ENCODE measurements around the gene MRPS10. TPM values are rescaled to one million over a fixed set of nuclear protein-coding genes. Genes with fewer than 3 reads are reported as not detected.

The MRPS10 gene
- polyA plus RNA-seq, 1 of the 3 experiments (the other 2 are of a cell fraction): 29.8 TPM

DNA sequence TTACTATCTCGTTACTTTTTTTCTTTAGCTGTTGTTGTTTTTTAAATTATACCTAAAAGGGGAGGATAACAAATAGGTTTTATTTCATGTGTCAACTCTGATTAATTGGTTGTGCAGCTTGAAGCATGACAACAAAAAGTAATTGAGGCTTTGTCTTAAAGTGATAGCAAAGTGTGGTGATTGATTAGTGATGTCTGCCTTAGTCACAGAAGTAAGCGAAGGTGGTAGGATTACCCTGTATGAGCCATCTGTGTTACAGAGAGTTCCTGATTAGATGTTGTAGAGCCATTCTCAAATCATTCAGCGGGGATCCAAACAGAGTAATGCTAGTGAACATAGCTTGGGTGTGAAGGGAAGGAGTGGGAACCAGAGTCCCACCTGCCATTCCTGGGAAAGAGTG is 14.4 kb upstream of the MRPS10 start:
- Histone ChIP-seq H2AFZ (ENCODE audit: low read depth) (no peak overlapping the region), H3K4me2 (no peak overlapping the region), H3K9me3 (no peaks in the 10 kb centered on the region), H4K20me1 (ENCODE audit: insufficient read depth) (no peaks in the 10 kb centered on the region), H3K79me2 (ENCODE audit: insufficient read depth) (no peaks in the 10 kb centered on the region), H3K4me3 (ENCODE audit: low read depth in 2 of 2, low read length in 1 of 2) (no peak overlapping the region), H3K9ac (no peak overlapping the region), H3F3A (replicated peaks; ENCODE audit: insufficient read depth) (peaks cover 3% of the 10 kb centered on the region), H3K27me3 (ENCODE audit: insufficient read depth) (no peaks in the 10 kb centered on the region), H3K4me1 (ENCODE audit: control insufficient read depth in 1 of 2, insufficient read depth in 2 of 2, low read depth in 1 of 2, low read length in 1 of 2) (peaks cover 2 to 6% of the 10 kb centered on the region in 2 experiments; a peak in 3 of 4 replicates), H3K9me2 (no peaks in the 10 kb centered on the region), H3K27ac (ENCODE audit: low read depth in 2 of 2, low read length in 1 of 2) (no peak overlapping the region), H3K36me3 (replicated peaks in 1 of 2; ENCODE audit: control insufficient read depth in 1 of 2, insufficient read depth in 2 of 2, low read length in 1 of 2) (peaks cover 7 to 22% of the 10 kb centered on the region in 2 experiments)
- no peak for TF ChIP-seq POLR2AphosphoS5 (IDR thresholded peaks at IDR 0.05; ENCODE audit: low read depth, low read length)
- TF ChIP-seq NFIC (IDR thresholded peaks at IDR 0.05; ENCODE audit: borderline replicate concordance): no peak
- TF ChIP-seq, protein P1, sequence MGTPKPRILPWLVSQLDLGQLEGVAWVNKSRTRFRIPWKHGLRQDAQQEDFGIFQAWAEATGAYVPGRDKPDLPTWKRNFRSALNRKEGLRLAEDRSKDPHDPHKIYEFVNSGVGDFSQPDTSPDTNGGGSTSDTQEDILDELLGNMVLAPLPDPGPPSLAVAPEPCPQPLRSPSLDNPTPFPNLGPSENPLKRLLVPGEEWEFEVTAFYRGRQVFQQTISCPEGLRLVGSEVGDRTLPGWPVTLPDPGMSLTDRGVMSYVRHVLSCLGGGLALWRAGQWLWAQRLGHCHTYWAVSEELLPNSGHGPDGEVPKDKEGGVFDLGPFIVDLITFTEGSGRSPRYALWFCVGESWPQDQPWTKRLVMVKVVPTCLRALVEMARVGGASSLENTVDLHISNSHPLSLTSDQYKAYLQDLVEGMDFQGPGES (IDR thresholded peaks at IDR 0.05; ENCODE audit: low read depth, low read length): no peak
- no peak for TF ChIP-seq RXRA (IDR thresholded peaks at IDR 0.05; ENCODE audit: borderline replicate concordance, low read depth)
- TF ChIP-seq, protein P2, sequence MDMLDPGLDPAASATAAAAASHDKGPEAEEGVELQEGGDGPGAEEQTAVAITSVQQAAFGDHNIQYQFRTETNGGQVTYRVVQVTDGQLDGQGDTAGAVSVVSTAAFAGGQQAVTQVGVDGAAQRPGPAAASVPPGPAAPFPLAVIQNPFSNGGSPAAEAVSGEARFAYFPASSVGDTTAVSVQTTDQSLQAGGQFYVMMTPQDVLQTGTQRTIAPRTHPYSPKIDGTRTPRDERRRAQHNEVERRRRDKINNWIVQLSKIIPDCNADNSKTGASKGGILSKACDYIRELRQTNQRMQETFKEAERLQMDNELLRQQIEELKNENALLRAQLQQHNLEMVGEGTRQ (IDR thresholded peaks at IDR 0.05; ENCODE audit: borderline replicate concordance, low read depth, low read length): no peak
- no peak for TF ChIP-seq RCOR1 (IDR thresholded peaks at IDR 0.05; ENCODE audit: low read length)
- no peak for TF ChIP-seq TAF1 (IDR thresholded peaks at IDR 0.05; ENCODE audit: borderline replicate concordance, low read depth, low read length)
- TF ChIP-seq, protein P3, sequence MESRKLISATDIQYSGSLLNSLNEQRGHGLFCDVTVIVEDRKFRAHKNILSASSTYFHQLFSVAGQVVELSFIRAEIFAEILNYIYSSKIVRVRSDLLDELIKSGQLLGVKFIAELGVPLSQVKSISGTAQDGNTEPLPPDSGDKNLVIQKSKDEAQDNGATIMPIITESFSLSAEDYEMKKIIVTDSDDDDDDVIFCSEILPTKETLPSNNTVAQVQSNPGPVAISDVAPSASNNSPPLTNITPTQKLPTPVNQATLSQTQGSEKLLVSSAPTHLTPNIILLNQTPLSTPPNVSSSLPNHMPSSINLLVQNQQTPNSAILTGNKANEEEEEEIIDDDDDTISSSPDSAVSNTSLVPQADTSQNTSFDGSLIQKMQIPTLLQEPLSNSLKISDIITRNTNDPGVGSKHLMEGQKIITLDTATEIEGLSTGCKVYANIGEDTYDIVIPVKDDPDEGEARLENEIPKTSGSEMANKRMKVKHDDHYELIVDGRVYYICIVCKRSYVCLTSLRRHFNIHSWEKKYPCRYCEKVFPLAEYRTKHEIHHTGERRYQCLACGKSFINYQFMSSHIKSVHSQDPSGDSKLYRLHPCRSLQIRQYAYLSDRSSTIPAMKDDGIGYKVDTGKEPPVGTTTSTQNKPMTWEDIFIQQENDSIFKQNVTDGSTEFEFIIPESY (IDR thresholded peaks at IDR 0.05; ENCODE audit: borderline replicate concordance, low read depth): no peak
- TF ChIP-seq RFX5 (IDR thresholded peaks at IDR 0.05; ENCODE audit: low read length): no peak
- no peak for TF ChIP-seq FOSL2 (IDR thresholded peaks at IDR 0.05; ENCODE audit: borderline replicate concordance, low read depth)
- 88% methylated on average over 3 of the region's 3 CpGs for WGBS (ENCODE audit: low lambda C conversion rate)
- no peak for DNase-seq
- POLR2A ChIA-PET: no interaction called here
- CTCF ChIA-PET: interaction anchor here (1.2 to 3.1 kb wide), 2 partner anchors 17 to 300 kb away, joined by 4 to 9 read pairs; no protein-coding TSS in a partner anchor

DNA sequence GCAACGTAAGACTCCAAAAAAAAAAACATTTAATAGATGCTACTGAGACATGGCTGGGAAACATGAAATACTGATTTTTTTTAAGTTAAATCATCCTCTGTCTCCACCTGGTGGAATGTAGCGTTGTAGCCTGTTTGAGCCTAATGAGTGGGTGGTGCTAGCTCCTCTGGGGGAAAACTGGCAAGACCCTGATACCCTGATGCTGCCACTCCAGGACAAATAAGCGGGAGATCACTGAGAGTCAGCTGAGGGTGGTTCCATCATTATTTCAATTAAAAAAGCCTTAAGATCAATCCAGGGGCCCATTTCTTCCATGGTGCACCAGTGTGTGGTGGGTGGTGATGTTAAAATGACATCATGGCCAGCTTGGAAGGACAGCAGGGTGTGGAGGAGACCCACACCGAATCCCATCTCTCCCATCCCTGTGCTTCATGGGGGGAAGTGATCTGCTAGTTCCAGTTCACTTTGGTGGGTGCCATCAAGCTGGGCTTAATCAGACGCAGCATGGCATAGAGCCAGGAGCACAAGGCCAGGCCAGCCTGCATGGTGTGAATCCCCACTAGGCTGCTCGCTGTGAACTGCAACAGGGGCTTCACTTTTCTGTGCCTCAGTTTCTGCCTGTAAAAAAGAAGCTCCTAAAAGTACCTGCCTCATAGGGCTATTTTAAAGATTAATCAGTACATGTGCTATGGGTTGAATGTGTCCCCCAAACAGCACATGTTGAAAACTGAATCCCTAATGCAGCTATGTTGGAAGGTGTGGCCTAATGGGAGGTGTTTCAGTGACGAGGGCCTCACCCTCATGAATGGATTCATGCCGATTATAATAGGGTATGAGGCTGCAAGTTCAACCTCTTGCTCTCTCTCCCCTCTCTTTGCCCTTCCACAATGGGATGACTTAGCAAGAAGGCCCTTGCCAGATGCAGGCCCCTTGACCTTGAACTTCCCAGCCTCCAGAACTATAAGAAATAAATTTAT is 13.0 kb upstream of the MRPS10 start:
- H3K36me3 ChIP-seq (replicated peaks in 1 of 2; ENCODE audit: control insufficient read depth in 1 of 2, insufficient read depth in 2 of 2, low read length in 1 of 2): peaks cover 7 to 20% of the 10 kb centered on the region in 2 experiments
- no peak overlapping the region for H3K27ac ChIP-seq (ENCODE audit: low read depth in 2 of 2, low read length in 1 of 2)
- no peak overlapping the region for H3K4me2 ChIP-seq
- peak; percentile 43 for DNase-seq
- no peak overlapping the region for H3K4me3 ChIP-seq (ENCODE audit: low read depth in 2 of 2, low read length in 1 of 2)
- H3K4me1 ChIP-seq (ENCODE audit: control insufficient read depth in 1 of 2, insufficient read depth in 2 of 2, low read depth in 1 of 2, low read length in 1 of 2): peaks cover 5 to 11% of the 10 kb centered on the region in 2 experiments
- H3K79me2 ChIP-seq (ENCODE audit: insufficient read depth): no peaks in the 10 kb centered on the region
- H3K9ac ChIP-seq: no peak overlapping the region
- POLR2A ChIA-PET: no interaction called here
- peaks cover 17% of the 10 kb centered on the region for H3F3A ChIP-seq (replicated peaks; ENCODE audit: insufficient read depth)
- TF ChIP-seq, protein P4, sequence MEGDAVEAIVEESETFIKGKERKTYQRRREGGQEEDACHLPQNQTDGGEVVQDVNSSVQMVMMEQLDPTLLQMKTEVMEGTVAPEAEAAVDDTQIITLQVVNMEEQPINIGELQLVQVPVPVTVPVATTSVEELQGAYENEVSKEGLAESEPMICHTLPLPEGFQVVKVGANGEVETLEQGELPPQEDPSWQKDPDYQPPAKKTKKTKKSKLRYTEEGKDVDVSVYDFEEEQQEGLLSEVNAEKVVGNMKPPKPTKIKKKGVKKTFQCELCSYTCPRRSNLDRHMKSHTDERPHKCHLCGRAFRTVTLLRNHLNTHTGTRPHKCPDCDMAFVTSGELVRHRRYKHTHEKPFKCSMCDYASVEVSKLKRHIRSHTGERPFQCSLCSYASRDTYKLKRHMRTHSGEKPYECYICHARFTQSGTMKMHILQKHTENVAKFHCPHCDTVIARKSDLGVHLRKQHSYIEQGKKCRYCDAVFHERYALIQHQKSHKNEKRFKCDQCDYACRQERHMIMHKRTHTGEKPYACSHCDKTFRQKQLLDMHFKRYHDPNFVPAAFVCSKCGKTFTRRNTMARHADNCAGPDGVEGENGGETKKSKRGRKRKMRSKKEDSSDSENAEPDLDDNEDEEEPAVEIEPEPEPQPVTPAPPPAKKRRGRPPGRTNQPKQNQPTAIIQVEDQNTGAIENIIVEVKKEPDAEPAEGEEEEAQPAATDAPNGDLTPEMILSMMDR (IDR thresholded peaks at IDR 0.05): peak; percentile 57
- peak; percentile 35; the same call in 1 of the 2 replicates for TF ChIP-seq RAD21 (IDR thresholded peaks at IDR 0.05; ENCODE audit: low read length)
- TF ChIP-seq, protein P3 (IDR thresholded peaks at IDR 0.05; ENCODE audit: borderline replicate concordance, low read depth): no peak
- TF ChIP-seq, protein P5, sequence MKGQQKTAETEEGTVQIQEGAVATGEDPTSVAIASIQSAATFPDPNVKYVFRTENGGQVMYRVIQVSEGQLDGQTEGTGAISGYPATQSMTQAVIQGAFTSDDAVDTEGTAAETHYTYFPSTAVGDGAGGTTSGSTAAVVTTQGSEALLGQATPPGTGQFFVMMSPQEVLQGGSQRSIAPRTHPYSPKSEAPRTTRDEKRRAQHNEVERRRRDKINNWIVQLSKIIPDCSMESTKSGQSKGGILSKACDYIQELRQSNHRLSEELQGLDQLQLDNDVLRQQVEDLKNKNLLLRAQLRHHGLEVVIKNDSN (IDR thresholded peaks at IDR 0.05; ENCODE audit: borderline replicate concordance, low read depth): no peak
- H3K27me3 ChIP-seq (ENCODE audit: insufficient read depth): no peaks in the 10 kb centered on the region
- WGBS (ENCODE audit: low lambda C conversion rate): 78% methylated on average over 6 of the region's 8 CpGs
- CTCF ChIA-PET: interaction anchor here (0.7 to 3.1 kb wide), 2 partner anchors 15 to 301 kb away, joined by 3 to 9 read pairs; no protein-coding TSS in a partner anchor
- H3K9me3 ChIP-seq: no peaks in the 10 kb centered on the region
- H2AFZ ChIP-seq (ENCODE audit: low read depth): no peak overlapping the region
- H3K9me2 ChIP-seq: no peaks in the 10 kb centered on the region
- no peaks in the 10 kb centered on the region for H4K20me1 ChIP-seq (ENCODE audit: insufficient read depth)

Measured in SK-N-SH (cell line).